HepG2 (cell line): ENCODE measurements around the gene SSBP2. TPM values are rescaled to one million over a fixed set of nuclear protein-coding genes. Genes with fewer than 3 reads are reported as not detected.

ENCODE experiments used
- ATAC-seq: fragments of 200-7000 bp; cut with Tn5 transposase; 3 replicates; pipeline ENCODE4 v1.9.1; 2020; ENCODE audit warnings: mild to moderate bottlenecking, moderate library complexity
- BruUV-seq: library from RNA; stranded (reverse); fragments of 400-500 nt; replicated peaks from 2 replicates; lab custom pipeline; 2021; lab: Mats Ljungman, UMichigan
- CTCF ChIA-PET: fragments of 300-600 bp; formaldehyde crosslinking; extraction: SDS; loops from one replicate; lab custom pipeline; 2021; ENCODE audit warnings: low total read pairs, inconsistent platforms, low intra/inter-chr PET ratio; lab: Yijun Ruan, JAX
- POLR2A ChIA-PET: fragments of 350-600 bp; sonication (Branson Sonifier 250); formaldehyde crosslinking; loops from one replicate; lab custom pipeline; 2020; ENCODE audit warnings: antibody characterized with exemption, inconsistent platforms; lab: Yijun Ruan, JAX
- DNase-seq: peaks from one replicate; pipeline ENCODE4 v3.0.0-alpha.2; 2015; ENCODE audit warnings: low spot score
- FAIRE-seq: peaks from 3 replicates; lab custom pipeline; 2011; peaks lifted over from hg19 to GRCh38; lab: Jason Lieb, UNC
- H2AFZ ChIP-seq: one replicate; pipeline ENCODE4 v1.6.1; 2011; ENCODE audit warnings: low read length, inconsistent platforms
- H3K27ac ChIP-seq: fragments of 300-600 bp; 3 replicates; pipeline ENCODE4 v1.8.0; 2011; ENCODE audit warnings: mixed run types, mild to moderate bottlenecking, mixed read lengths, low read length, inconsistent platforms; ENCODE audit not compliant: insufficient read depth; ENCODE audit errors: extremely low read length
- H3K27me3 ChIP-seq, 2 experiments: fragments of 200-600 bp in 1 of 2; 2 replicates in 1 of 2; 3 replicates in 1 of 2; pipeline versions ENCODE4 v1.6.0 to v1.8.0; 2011; ENCODE audit warnings: low read length in 2 of 2, mild to moderate bottlenecking in 2 of 2, moderate library complexity in 2 of 2, inconsistent platforms in 1 of 2; ENCODE audit not compliant: insufficient read depth in 2 of 2, control insufficient read depth in 1 of 2
- H3K36me3 ChIP-seq, 2 experiments: fragments of 200-600 bp in 1 of 2; replicated peaks in 1 of 2; 2 replicates in 1 of 2; 3 replicates in 1 of 2; pipeline versions ENCODE4 v1.5.1 to v1.8.0; 2011; ENCODE audit warnings: low read length in 2 of 2, inconsistent platforms in 1 of 2; ENCODE audit not compliant: insufficient read depth in 2 of 2, control insufficient read depth in 1 of 2
- H3K4me1 ChIP-seq: 2 replicates; pipeline ENCODE4 v1.5.1; 2012; ENCODE audit warnings: low read length, inconsistent platforms; ENCODE audit not compliant: insufficient read depth
- H3K4me2 ChIP-seq: 2 replicates; pipeline ENCODE4 v1.6.0; 2011; ENCODE audit warnings: low read depth, low read length, inconsistent platforms
- H3K4me3 ChIP-seq, 3 experiments: fragments of 200-600 bp in 1 of 3; sonication (generic), shearing (Covaris generic) in 1 of 3; replicated peaks in 1 of 3; 2 replicates each; pipeline ENCODE4 v1.5.1; 2011 to 2016; ENCODE audit warnings: low read length in 3 of 3, inconsistent platforms in 2 of 3, low read depth in 2 of 3, mild to moderate bottlenecking in 2 of 3, control low read depth in 1 of 3, mixed read lengths in 1 of 3; ENCODE audit not compliant: insufficient read depth in 1 of 3
- H3K79me2 ChIP-seq: one replicate; pipeline ENCODE4 v1.6.1; 2011; ENCODE audit warnings: low read length, inconsistent platforms; ENCODE audit not compliant: insufficient read depth
- H3K9ac ChIP-seq: 2 replicates; pipeline ENCODE4 v1.6.0; 2011; ENCODE audit warnings: mild to moderate bottlenecking, low read depth, low read length, inconsistent platforms; ENCODE audit not compliant: insufficient read depth
- H3K9me3 ChIP-seq: 2 replicates; pipeline ENCODE4 v1.5.1; 2012; ENCODE audit warnings: mild to moderate bottlenecking, low read length
- H4K20me1 ChIP-seq: 2 replicates; pipeline ENCODE4 v1.6.0; 2011; ENCODE audit warnings: inconsistent platforms, mild to moderate bottlenecking, low read length, moderate library complexity; ENCODE audit not compliant: insufficient read depth
- CEBPB ChIP-seq: IDR thresholded peaks from 2 replicates; pipeline ENCODE4 v1.6.1; 2011; ENCODE audit warnings: low read depth, low read length, improper control_type of control experiment, borderline replicate concordance
- KAT8 ChIP-seq: IDR thresholded peaks from 2 replicates; pipeline ENCODE4 v1.6.1; 2016; ENCODE audit warnings: missing genetic modification reagents, missing compliant biosample characterization
- NCOA5 ChIP-seq: sonication (generic); formaldehyde crosslinking; IDR thresholded peaks from 2 replicates; pipeline ENCODE4 v1.4.0; 2020; ENCODE audit warnings: missing genetic modification reagents
- SETDB1 ChIP-seq: sonication (generic); formaldehyde crosslinking; IDR thresholded peaks from 2 replicates; pipeline ENCODE4 v1.5.1; 2020; ENCODE audit warnings: missing genetic modification reagents, mild to moderate bottlenecking, borderline replicate concordance
- SRSF1 ChIP-seq: fragments of 200-400 bp; formaldehyde crosslinking; optimal IDR thresholded peaks from 2 replicates; pipeline ENCODE3; 2017; ENCODE audit warnings: mild to moderate bottlenecking, low read depth, low read length, moderate library complexity
- STAT5B ChIP-seq: sonication (generic); formaldehyde crosslinking; IDR thresholded peaks from 2 replicates; pipeline ENCODE4 v1.4.0; 2020; ENCODE audit warnings: missing genetic modification reagents
- TBX3 ChIP-seq: fragments of 450-650 bp; IDR thresholded peaks from 2 replicates; pipeline ENCODE4 v1.6.1; 2017; ENCODE audit warnings: antibody characterized with exemption, mild to moderate bottlenecking, inconsistent platforms, borderline replicate concordance
- ZNF160 ChIP-seq: sonication (generic); formaldehyde crosslinking; IDR thresholded peaks from 2 replicates; pipeline ENCODE4 v1.8.0; 2022; ENCODE audit warnings: mild to moderate bottlenecking, inconsistent platforms, missing genetic modification reagents
- ZNF34 ChIP-seq: sonication (generic); formaldehyde crosslinking; IDR thresholded peaks from 2 replicates; pipeline ENCODE4 v1.4.0; 2020; ENCODE audit warnings: mild to moderate bottlenecking, missing genetic modification reagents, borderline replicate concordance
- ZNF382 ChIP-seq: sonication (generic); formaldehyde crosslinking; IDR thresholded peaks from 2 replicates; pipeline ENCODE4 v1.5.0; 2020; ENCODE audit warnings: missing genetic modification reagents, mild to moderate bottlenecking, borderline replicate concordance
- ZNF44 ChIP-seq: sonication (generic); formaldehyde crosslinking; IDR thresholded peaks from 2 replicates; pipeline ENCODE4 v1.5.1; 2020; ENCODE audit warnings: mild to moderate bottlenecking, missing genetic modification reagents
- ZNF616 ChIP-seq: sonication (generic); formaldehyde crosslinking; IDR thresholded peaks from 2 replicates; pipeline ENCODE4 v1.5.0; 2020; ENCODE audit warnings: low read depth, mild to moderate bottlenecking, missing genetic modification reagents
- ZNF841 ChIP-seq: sonication (generic); formaldehyde crosslinking; IDR thresholded peaks from 2 replicates; pipeline ENCODE4 v1.8.1; 2023; ENCODE audit warnings: missing genetic modification reagents, borderline replicate concordance
- ZZZ3 ChIP-seq: sonication (generic); formaldehyde crosslinking; IDR thresholded peaks from 2 replicates; pipeline ENCODE4 v1.4.0; 2020; ENCODE audit warnings: missing genetic modification reagents, mild to moderate bottlenecking, borderline replicate concordance
- WGBS: methylation state at CpG from one replicate; pipeline ENCODE4 v1.1.6; 2017; ENCODE audit warnings: low lambda C conversion rate; 5-methylcytosine and 5-hydroxymethylcytosine counted together
- in situ Hi-C: cut with HindIII; loops from 2 replicates; pipeline ENCODE4 v1.10.0; 2017; ENCODE audit warnings: low pct_unique_long_range_greater_than_20kb; ENCODE audit not compliant: extremely low pct_ligation_motif_present
- intact Hi-C: fragments of 100-400 bp; cut with micrococcal nuclease; formaldehyde crosslinking; loops from one replicate; pipeline ENCODE4 v1.10.0; 2022; ENCODE audit not compliant: unreplicated experiment
- polyA plus RNA-seq, 8 experiments: library from polyadenylated mRNA; depleted of rRNA in 3 of 8; stranded (reverse) in 7 of 8; unstranded in 1 of 8; fragments of >200 nt; fragmentation: Illumina TruSeq in 4 of 8; extraction: Trizol in 4 of 8; gene quantifications; 2 replicates each; pipeline versions ENCODE4 v1.2.1 to v1.2.3, GENCODE V29; 2011 to 2016; ENCODE audit warnings: low read depth in 4 of 8, missing spikeins in 1 of 8, mixed read lengths in 1 of 8; ENCODE audit not compliant: insufficient read depth in 1 of 8
- total RNA-seq, 5 experiments: library from RNA; depleted of rRNA; stranded (reverse); fragments of >200 nt; fragmentation: Illumina TruSeq; extraction: Trizol; gene quantifications; 2 replicates each; pipeline ENCODE4 v1.2.3, GENCODE V29; 2016; ENCODE audit warnings: low read depth in 1 of 5
- TF ChIP-seq, protein P1 (sequence below): sonication (generic); formaldehyde crosslinking; conservative IDR thresholded peaks from 2 replicates; pipeline ENCODE4 v1.4.0; 2020; ENCODE audit warnings: mild to moderate bottlenecking, missing genetic modification reagents, moderate library complexity
- TF ChIP-seq, protein P2 (sequence below): sonication (generic); formaldehyde crosslinking; IDR thresholded peaks from 2 replicates; pipeline ENCODE4 v1.9.0; 2021; ENCODE audit warnings: missing genetic modification reagents, mild to moderate bottlenecking, borderline replicate concordance

The SSBP2 gene
- total and polyA plus RNA-seq, 2 of the 13 experiments (the other 11 are each of a cell fraction or from before 2014, with no cell fraction given) = 0.16 TPM; not detected in 1

DNA sequence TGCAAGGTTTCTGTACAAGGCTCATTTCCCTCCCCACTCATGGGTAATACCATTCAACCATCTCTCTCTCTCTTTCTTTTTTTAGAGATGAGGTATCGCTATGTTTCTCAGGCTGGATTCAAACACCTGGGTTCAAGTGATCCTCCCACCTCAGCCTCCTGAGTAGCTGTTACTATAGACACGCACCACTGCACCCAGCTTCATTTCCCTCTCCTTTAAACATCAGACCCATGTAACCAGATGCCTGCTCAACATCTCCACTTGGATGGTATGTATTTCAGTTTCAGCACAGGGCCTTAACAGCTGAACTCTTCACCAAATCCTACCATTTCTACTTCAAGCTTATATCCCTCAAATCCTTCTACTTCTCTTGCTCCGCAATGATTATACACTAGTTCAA lies 117.4 kb downstream of the SSBP2 start:
- BruUV-seq = no TSS peak
- no peak overlapping the region for H3K9ac ChIP-seq
- no peaks in the 10 kb centered on the region for H3K79me2 ChIP-seq
- no peak overlapping the region for H3K27ac ChIP-seq
- POLR2A ChIA-PET = no interaction called here
- no peaks in the 10 kb centered on the region for H3K27me3 ChIP-seq
- CTCF ChIA-PET = no interaction called here
- intact Hi-C loops = loop anchor here (10.0 kb wide), 1 partner anchor 531 kb away; no protein-coding TSS in a partner anchor
- TF ChIP-seq ZNF841 (CRISPR knock-in tag) (no peak), ZNF616 (CRISPR knock-in tag) (no peak), KAT8 (CRISPR knock-in tag) (no peak), ZZZ3 (CRISPR knock-in tag) (no peak), ZNF160 (CRISPR knock-in tag) (no peak), STAT5B (CRISPR knock-in tag) (no peak), ZNF44 (no peak)
- WGBS = 33% methylated on average over 3 of the region's 3 CpGs
- no peaks in the 10 kb centered on the region for H3K9me3 ChIP-seq
- no peaks in the 10 kb centered on the region for H3K4me1 ChIP-seq
- ATAC-seq (no peak), DNase-seq (no peak), FAIRE-seq (no peak)
- H2AFZ ChIP-seq = no peak overlapping the region
- H3K36me3 ChIP-seq = no peaks in the 10 kb centered on the region
- no peaks in the 10 kb centered on the region for H4K20me1 ChIP-seq
- in situ Hi-C loops = no loop called here
- H3K4me3 ChIP-seq = no peak overlapping the region
- no peak overlapping the region for H3K4me2 ChIP-seq

DNA sequence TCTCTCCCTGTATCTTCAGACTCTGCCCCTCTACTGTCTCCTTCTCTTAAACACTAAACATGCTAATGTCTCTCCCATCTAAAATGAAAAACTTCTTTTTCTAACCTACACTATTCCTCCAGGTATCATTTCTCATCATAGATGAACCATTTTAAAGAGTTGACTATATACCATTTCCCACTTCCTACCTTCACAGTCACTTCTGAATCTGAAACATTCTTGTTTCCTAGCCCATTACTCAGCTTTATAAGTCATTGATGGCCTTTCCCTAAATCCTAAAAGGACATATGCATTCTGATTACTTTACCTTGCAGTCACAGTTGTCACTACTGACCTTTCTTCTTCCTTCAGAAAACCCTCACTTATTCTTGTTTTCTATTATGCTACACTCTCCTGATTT lies 118.2 kb downstream of the SSBP2 start:
- Histone ChIP-seq H2AFZ (no peak overlapping the region), H3K27me3 (no peaks in the 10 kb centered on the region), H3K9ac (no peak overlapping the region), H4K20me1 (no peaks in the 10 kb centered on the region), H3K4me2 (no peak overlapping the region), H3K4me3 (no peak overlapping the region), H3K27ac (no peak overlapping the region), H3K79me2 (no peaks in the 10 kb centered on the region), H3K9me3 (no peaks in the 10 kb centered on the region), H3K4me1 (no peaks in the 10 kb centered on the region), H3K36me3 (no peaks in the 10 kb centered on the region)
- intact Hi-C loops = loop anchor here (10.0 kb wide), 1 partner anchor 532 kb away; no protein-coding TSS in a partner anchor
- FAIRE-seq = no peak
- no peak for DNase-seq
- ChIA-PET CTCF (no interaction called here), POLR2A (no interaction called here)
- in situ Hi-C loops = no loop called here
- no TSS peak for BruUV-seq
- no peak for ATAC-seq
- TF ChIP-seq TBX3 (no peak), NCOA5 (CRISPR knock-in tag) (no peak), ZNF34 (CRISPR knock-in tag) (no peak), SETDB1 (CRISPR knock-in tag) (no peak), ZNF382 (no peak), CEBPB (no peak), SRSF1 (no peak)
- TF ChIP-seq, protein P1, sequence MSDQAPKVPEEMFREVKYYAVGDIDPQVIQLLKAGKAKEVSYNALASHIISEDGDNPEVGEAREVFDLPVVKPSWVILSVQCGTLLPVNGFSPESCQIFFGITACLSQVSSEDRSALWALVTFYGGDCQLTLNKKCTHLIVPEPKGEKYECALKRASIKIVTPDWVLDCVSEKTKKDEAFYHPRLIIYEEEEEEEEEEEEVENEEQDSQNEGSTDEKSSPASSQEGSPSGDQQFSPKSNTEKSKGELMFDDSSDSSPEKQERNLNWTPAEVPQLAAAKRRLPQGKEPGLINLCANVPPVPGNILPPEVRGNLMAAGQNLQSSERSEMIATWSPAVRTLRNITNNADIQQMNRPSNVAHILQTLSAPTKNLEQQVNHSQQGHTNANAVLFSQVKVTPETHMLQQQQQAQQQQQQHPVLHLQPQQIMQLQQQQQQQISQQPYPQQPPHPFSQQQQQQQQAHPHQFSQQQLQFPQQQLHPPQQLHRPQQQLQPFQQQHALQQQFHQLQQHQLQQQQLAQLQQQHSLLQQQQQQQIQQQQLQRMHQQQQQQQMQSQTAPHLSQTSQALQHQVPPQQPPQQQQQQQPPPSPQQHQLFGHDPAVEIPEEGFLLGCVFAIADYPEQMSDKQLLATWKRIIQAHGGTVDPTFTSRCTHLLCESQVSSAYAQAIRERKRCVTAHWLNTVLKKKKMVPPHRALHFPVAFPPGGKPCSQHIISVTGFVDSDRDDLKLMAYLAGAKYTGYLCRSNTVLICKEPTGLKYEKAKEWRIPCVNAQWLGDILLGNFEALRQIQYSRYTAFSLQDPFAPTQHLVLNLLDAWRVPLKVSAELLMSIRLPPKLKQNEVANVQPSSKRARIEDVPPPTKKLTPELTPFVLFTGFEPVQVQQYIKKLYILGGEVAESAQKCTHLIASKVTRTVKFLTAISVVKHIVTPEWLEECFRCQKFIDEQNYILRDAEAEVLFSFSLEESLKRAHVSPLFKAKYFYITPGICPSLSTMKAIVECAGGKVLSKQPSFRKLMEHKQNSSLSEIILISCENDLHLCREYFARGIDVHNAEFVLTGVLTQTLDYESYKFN = no peak
- TF ChIP-seq, protein P2, sequence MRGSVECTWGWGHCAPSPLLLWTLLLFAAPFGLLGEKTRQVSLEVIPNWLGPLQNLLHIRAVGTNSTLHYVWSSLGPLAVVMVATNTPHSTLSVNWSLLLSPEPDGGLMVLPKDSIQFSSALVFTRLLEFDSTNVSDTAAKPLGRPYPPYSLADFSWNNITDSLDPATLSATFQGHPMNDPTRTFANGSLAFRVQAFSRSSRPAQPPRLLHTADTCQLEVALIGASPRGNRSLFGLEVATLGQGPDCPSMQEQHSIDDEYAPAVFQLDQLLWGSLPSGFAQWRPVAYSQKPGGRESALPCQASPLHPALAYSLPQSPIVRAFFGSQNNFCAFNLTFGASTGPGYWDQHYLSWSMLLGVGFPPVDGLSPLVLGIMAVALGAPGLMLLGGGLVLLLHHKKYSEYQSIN = no peak
